NOMO-1 treated with DMSO at 0.1 percent for 48 hours (cell line): Measurements from ENCODE around the gene DIPK1A.
A peak's percentile ranks its signal among the peaks of the same experiment; 100 is the strongest.

Experiments
- DNase-seq: peaks from one replicate; lab custom pipeline; 2025; ENCODE audit not compliant: unreplicated experiment; lab: John Stamatoyannopoulos, UW

The DIPK1A gene

GRCh38 chr1:92879316-92879968 lies 81.8 kb downstream of the DIPK1A start:
- no peak for DNase-seq

- DNase-seq = no peak
Measured at GRCh38 chr1:92877792-92878191, 83.5 kb downstream of the DIPK1A start.

- no peak for DNase-seq
Measured at GRCh38 chr1:92877081-92877711, 84.1 kb downstream of the DIPK1A start.

- no peak for DNase-seq
Measured at GRCh38 chr1:92876351-92876750, 84.9 kb downstream of the DIPK1A start.

GRCh38 chr1:92874987-92875386 lies 86.3 kb downstream of the DIPK1A start:
- DNase-seq = no peak

GRCh38 chr1:92872719-92873118 lies 88.5 kb downstream of the DIPK1A start:
- DNase-seq = no peak

GRCh38 chr1:92870591-92870990 lies 90.7 kb downstream of the DIPK1A start:
- DNase-seq = no peak

- peak; percentile 22 for DNase-seq
Measured at GRCh38 chr1:92864131-92864530, 97.1 kb downstream of the DIPK1A start.

GRCh38 chr1:92862605-92863004 lies 98.7 kb downstream of the DIPK1A start:
- no peak for DNase-seq

GRCh38 chr1:92859400-92860039 lies 101.7 kb downstream of the DIPK1A start:
- DNase-seq = no peak

GRCh38 chr1:92858564-92859399 lies 102.5 kb downstream of the DIPK1A start:
- peak; percentile 75 for DNase-seq

- DNase-seq = no peak
Measured at GRCh38 chr1:92857817-92858216, 103.4 kb downstream of the DIPK1A start.

GRCh38 chr1:92855236-92855635 lies 106.0 kb downstream of the DIPK1A start:
- no peak for DNase-seq

GRCh38 chr1:92854101-92854785 lies 107.0 kb downstream of the DIPK1A start:
- no peak for DNase-seq

GRCh38 chr1:92853299-92853698 lies 108.0 kb downstream of the DIPK1A start:
- peak; percentile 93 for DNase-seq

- no peak for DNase-seq
Measured at GRCh38 chr1:92851729-92852128, 109.5 kb downstream of the DIPK1A start.

GRCh38 chr1:92850019-92850418 lies 111.2 kb downstream of the DIPK1A start:
- DNase-seq = no peak

GRCh38 chr1:92848201-92848600 lies 113.1 kb downstream of the DIPK1A start:
- no peak for DNase-seq

- DNase-seq = no peak
Measured at GRCh38 chr1:92845908-92846307, 115.4 kb downstream of the DIPK1A start.

GRCh38 chr1:92844439-92844838 lies 116.8 kb downstream of the DIPK1A start:
- DNase-seq = no peak
